GM10248 (cell line): ENCODE measurements around the gene ZNF70.

Experiments
- CTCF ChIA-PET: fragments of 300-600 bp; sonication (Branson Sonifier 250); formaldehyde crosslinking; extraction: SDS; loops from one replicate; lab custom pipeline; 2021; ENCODE audit warnings: antibody characterized with exemption; lab: Yijun Ruan, JAX
- POLR2A ChIA-PET: fragments of 350-650 bp; sonication (Branson Sonifier 250); formaldehyde crosslinking; extraction: SDS; loops from one replicate; lab custom pipeline; 2020; ENCODE audit warnings: antibody characterized with exemption; lab: Yijun Ruan, JAX
- DNase-seq: peaks from one replicate; pipeline ENCODE4 v3.0.0; 2012; ENCODE audit errors: extremely low spot score
- CTCF ChIP-seq: IDR thresholded peaks from 2 replicates; pipeline ENCODE4 v1.5.1; 2012; ENCODE audit warnings: mild to moderate bottlenecking, low read depth; ENCODE audit errors: extremely low read depth, missing control alignments, control extremely low read depth

Gene ZNF70

DNA sequence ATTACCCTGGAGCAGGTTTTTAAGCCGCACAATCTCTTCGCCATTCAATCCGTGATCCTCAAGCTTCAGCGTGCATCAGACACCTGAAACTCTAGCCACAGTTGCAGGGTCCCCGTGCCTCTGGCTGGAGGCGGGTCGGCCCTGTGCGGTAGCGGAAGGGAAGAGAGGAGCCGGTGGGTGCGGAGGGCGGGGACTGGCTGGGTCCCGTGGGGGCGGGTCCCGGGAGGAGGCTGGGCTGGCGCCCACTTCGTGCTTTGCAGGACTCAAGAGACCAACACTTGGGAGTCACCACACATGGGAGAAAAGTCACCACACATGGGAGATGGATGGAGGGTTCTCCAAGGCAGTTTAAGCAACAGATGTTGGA is 12.7 kb upstream of the ZNF70 start:
- no peak for TF ChIP-seq CTCF
- peak; percentile 52 for DNase-seq
- ChIA-PET POLR2A (no interaction called here), CTCF (interaction anchor here (0.7 to 1.8 kb wide), 3 partner anchors 12 to 86 kb away, joined by 3 to 5 read pairs (median 4); partner anchors contain the start of gene ZNF70)

GRCh38 chr22:23762842-23763578 is 12.1 kb upstream of the ZNF70 start, which contains the start of gene C22orf15:
Gene C22orf15 (plus strand): TSS chr22:23762990. CDS start chr22:23763307, 317 bp downstream.
- CTCF ChIA-PET: interaction anchor here (1.4 to 6.8 kb wide), 3 partner anchors 6 to 87 kb away, joined by 4 to 33 read pairs (median 5); partner anchors contain the start of genes CHCHD10 and ZNF70
- POLR2A ChIA-PET: interaction anchor here (0.6 kb wide), 1 partner anchor 1598 kb away, joined by 3 read pairs; no protein-coding TSS in a partner anchor
- DNase-seq: no peak
- no peak for TF ChIP-seq CTCF

GRCh38 chr22:23760056-23760455 is 9.1 kb upstream of the ZNF70 start:
- ChIA-PET POLR2A (interaction anchor here (0.7 kb wide), 1 partner anchor 805 kb away, joined by 4 read pairs; no protein-coding TSS in a partner anchor), CTCF (interaction anchor here (1.0 to 6.8 kb wide), 5 partner anchors 8 to 134 kb away, joined by 3 to 33 read pairs (median 4); partner anchors contain the start of genes CHCHD10, MIF and MMP11)

DNA sequence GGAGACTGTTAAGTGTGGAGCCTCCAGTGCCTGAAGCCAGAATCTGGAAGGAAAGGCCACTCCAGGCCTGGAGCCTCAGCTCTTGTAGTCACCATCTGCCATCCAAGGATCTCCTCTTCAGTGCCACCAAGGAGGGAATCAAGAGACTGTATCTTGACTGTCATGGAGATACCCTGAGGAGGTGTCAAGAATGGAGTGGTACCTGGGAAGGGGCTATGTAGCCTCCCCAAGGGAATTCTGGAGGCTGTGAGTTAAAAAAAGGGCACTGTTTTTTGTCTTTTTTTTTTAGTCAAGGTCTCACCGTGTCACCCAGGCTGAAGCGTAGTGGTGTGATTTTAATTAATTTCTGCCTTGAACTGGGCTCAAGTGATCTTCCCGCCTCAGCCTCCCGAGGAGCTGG is 8.7 kb upstream of the ZNF70 start:
- no peak for DNase-seq
- ChIA-PET CTCF (interaction anchor here (0.7 to 6.8 kb wide), 5 partner anchors 10 to 134 kb away, joined by 3 to 33 read pairs (median 4); partner anchors contain the start of genes CHCHD10, MIF and MMP11), POLR2A (interaction anchor here (0.7 kb wide), 1 partner anchor 805 kb away, joined by 4 read pairs; no protein-coding TSS in a partner anchor)
- no peak for TF ChIP-seq CTCF

More at GRCh38 chr22:23760056-23760455, 9.1 kb upstream of the ZNF70 start:
- TF ChIP-seq CTCF: no peak
- no peak for DNase-seq

DNA sequence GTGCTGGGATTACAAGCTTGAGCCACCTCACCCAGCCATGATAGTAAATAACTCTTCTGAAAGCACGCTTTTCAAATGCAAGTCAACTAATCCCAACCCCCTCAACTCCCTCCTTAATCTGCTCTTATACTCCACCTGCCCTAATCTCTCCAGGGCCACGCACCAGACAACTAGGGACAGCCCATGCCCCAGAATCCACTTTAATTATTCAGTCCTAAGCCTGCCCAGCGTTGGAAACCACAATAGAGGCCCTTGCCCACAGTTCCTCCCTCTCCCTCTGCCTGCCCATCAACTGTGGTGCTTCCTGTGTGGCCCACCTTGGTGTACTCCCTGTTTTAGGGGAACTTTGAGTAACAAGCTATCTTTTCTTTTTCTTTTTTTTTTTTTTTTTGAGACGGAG is 6.0 kb upstream of the ZNF70 start:
- POLR2A ChIA-PET: no interaction called here
- TF ChIP-seq CTCF: no peak
- DNase-seq: no peak
- CTCF ChIA-PET: interaction anchor here (1.6 to 6.8 kb wide), 2 partner anchors 12 to 93 kb away, joined by 4 to 33 read pairs; partner anchors contain the start of gene CHCHD10

- ChIA-PET CTCF (interaction anchor here (1.1 to 1.3 kb wide), 3 partner anchors 11 to 15 kb away, joined by 3 read pairs; no protein-coding TSS in a partner anchor), POLR2A (no interaction called here)
- no peak for DNase-seq
- no peak for TF ChIP-seq CTCF
Measured at GRCh38 chr22:23755711-23756110, 4.8 kb upstream of the ZNF70 start.
